HG03095 (cell line): ENCODE measurements around the gene HDGFL3.
"Not testable (repeated sequence)": the region's sequence is repeated elsewhere in the genome, so short reads cannot be mapped to it uniquely, and the experiment has no call there.

Experiments used
- ATAC-seq: cut with Tn5 transposase; IDR thresholded peaks from one replicate; pipeline ENCODE4 v1.9.1; 2021; ENCODE audit warnings: moderate library complexity; ENCODE audit not compliant: unreplicated experiment

HDGFL3 gene

DNA sequence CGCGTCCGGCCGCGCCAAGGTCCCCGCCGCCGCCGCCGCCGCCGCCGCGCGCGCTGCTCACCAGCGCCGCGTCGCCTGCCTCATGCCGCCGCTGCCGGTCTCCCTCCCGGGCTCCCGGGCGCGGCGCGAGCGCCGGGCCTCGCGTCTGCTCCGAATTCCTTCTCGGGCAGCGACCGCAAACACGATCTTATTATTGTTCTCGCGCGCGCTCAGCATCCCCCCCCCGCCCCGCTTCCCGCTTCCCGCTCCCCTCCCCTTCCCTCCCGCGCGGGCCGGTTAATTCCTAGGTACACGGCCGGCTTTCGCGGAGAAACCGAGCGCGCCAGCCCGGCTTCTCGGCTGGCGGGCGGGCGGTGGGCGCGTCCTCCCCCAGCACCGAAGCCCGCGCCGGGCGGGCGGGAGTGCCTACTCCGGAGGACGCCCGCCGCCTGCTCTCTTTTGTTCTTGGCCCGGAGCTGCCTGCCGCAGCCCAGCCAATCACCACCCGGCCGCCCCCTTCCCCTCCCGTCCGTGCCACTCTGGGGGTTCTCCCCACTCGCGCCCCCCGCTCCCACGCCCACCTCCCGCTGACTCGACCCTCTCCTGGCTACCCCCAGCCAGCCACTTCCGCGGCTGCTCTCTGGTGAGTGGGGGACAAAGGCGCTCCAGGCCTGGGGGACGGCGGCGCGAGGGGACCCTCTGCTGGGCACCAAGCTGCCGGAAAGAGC is at the start of gene HDGFL3:
Gene HDGFL3, minus strand, starts transcription at position 164 of the 707 bp plus-strand sequence. CDS start 409 bp downstream, outside the sequence.
- ATAC-seq = peak; percentile 44

DNA sequence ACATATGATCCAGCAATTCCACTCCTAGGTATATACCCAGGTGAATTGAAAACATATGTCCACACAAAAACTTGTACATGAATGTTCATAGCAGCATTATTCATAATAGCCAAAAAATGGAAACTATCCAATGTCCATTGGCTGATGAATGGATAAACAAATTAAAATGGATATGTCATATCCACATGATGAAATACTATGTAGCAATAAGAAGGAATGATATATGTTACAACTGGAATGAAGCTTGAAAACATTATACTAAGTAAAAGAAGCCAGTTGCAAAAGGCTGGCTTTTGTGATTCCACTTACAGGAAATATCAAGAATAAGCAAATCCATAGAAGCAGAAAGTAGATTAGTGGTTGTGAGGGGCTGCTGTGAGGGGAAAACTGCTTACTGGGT is 43.2 kb upstream of the HDGFL3 start:
- ATAC-seq = no peak

DNA sequence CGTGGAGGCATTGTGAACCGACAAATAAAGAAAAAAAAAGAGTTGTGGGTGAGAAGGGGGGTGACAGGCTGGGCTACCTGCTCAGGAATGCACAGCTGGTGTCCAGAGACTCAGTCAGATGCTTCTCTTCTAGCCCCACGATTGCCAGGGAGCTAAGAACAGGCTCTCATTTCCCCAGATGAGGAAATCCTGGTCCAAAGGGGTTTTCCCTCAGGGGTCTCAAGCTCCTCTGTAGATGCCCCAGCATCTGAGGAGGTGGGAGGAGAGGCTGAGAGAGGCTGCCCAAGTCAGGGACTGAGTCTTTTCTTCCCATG is 41.4 kb upstream of the HDGFL3 start:
- no peak for ATAC-seq

DNA sequence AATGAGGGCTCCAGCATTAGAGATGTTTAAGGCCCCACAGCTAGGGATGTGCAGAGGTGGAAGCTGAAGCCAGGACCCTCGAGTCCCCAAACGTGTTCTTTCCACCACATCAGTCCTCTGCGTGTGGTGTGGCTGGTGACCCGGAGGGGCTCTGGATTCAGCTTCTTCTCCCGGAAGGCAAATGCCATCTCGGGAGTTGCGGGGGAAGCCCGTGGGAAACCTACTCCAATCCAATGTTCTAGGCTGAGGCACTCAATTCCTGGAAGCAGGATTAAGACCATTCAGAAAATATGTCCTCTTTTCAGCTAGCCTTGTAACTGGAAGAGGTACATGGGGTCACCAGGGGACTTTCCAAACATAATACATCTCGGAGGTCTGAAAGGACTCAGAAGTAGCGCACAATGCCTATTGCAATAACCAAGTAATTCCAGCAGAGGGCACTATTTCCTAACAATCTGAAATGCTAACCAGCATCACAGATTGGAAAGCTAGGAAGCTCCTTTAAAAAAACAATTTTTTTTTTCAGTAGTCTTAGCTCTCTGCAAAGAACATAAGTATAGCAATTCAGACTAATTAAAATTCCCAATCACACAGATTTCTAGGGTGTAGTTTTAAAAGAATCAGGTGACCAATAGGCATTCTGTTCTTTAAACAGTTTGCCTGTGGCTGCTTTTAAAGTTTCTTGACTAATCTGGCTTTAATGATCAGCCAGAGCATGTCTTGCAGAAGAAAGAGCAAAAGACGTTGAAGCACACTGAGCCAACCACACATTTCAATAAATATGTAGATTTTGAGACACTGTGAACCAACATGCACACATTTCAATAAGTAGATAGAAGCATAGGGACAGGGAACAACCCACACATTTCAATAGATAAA is 40.8 kb upstream of the HDGFL3 start:
- no peak for ATAC-seq

DNA sequence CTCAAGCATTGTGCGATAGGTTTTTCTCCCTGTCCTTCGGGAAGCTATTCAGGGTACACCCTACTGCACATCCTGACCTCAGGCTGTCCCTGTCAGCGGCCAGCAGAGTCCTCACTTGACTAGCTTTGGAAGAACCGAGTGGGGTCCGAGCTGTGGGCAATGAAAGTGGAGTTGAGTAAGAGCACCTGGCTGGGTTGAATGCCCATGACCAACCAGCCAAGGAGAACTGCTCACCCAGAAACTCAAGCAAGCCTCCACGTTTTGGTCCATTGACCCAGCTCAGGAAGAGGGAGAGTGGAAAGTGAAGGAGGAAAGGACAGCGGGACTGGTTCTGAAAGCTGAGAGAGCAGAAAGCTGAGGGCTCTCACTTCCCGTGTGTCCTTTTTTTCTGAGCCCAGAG is 36.0 kb upstream of the HDGFL3 start:
- no peak for ATAC-seq

DNA sequence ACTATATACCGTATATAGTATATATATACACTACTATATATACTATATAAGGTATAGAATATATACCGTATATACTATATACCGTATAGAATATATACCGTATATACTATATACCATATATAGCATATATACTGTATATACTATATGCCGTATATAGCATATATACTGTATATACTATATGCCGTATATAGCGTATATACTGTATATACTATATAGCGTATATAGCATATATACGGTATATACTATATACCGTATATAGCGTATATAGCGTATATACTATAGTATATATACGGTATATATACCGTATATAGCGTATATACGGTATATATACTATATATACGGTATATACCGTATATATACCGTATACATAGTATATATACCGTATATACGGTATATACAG is 22.6 kb upstream of the HDGFL3 start:
- no peak for ATAC-seq

DNA sequence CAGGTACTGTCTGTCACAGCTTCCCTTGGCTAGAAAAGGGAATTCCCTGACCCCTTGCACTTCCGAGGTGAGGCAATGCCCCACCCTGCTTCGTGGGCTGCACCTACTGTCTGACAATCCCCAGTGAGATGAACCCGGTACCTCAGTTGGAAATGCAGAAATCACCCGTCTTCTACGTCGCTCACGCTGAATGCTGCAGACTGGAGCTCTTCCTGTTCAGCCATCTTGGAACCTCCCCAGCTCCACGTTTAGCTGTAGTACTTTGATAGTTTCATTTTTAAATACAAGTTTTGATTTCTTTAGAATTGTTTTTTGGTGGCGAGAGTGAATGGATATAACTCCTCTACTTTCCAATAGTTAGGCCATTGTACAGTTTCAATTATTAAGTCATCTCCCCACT is 17.8 kb upstream of the HDGFL3 start:
- no peak for ATAC-seq

DNA sequence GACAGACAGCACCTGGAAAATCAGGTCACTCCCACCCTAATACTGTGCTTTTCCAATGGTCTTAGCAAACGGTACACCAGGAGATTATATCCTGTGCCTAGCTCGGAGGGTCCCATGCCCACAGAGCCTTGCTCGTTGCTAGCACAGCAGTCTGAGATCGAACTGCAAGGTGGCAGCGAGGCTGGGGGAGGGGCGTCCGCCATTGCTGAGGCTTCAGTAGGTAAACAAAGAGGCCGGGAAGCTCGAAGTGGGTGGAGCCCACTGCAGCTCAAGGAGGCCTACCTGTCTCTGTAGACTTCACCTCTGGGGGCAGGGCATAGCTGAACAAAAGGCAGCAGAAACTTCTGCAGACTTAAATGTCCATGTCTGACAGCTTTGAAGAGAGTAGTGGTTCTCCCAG is 14.2 kb upstream of the HDGFL3 start:
- ATAC-seq = not testable (repeated sequence)

DNA sequence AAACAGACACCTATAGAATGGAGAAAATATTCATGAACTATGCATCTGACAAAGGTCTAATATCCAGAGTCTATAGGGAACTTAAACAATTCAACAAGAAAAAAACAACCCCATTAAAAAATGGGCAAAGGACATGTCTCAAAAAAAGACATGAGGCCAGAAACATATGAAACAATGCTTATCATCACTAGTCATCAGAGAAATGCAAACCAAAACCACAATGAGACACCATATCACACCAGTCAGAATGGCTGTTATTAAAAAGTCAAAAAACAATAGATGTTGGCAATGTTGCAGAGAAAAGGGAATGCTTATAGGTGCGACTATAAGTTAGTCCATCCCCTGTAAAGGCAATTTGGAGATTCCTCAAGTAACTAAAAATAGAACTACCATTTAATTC is 11.4 kb upstream of the HDGFL3 start:
- ATAC-seq = no peak

DNA sequence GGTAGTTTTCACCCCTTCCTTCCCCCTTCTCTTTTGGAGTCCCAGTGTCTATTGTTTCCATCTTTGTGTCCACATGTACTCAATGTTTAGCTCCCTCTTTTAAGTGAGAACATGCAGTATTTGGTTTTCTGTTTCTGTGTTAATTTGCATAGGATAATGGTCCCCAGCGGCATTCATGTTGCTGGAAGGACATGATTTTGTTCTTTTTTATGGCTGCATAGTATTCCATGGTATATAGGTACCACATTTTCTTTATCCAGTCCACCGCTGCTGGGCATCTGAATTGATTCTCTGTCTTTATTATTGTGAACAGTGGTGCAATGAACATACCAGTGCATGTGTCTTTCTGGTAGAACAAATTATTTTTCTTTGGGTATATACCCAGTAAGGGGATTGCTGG is 7.7 kb upstream of the HDGFL3 start:
- no peak for ATAC-seq

DNA sequence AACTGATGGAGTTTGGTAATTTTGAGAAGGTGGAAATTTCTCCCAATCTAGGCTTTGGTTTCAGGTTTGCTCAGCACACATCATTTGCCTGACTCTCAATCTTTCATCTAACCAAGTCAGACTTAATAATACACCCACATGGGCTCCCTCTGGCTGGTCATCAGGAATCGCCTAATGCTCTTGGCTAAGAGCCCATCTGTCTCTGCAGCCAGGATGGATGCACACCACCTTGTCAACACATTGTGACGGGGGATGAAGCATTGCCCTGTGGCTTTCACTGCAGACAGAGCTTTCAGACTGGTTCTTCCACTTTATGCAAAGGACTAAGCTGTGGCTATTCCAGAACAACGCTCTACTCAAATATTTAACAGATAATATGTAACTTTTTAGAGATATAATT is 3.0 kb upstream of the HDGFL3 start:
- ATAC-seq = no peak

DNA sequence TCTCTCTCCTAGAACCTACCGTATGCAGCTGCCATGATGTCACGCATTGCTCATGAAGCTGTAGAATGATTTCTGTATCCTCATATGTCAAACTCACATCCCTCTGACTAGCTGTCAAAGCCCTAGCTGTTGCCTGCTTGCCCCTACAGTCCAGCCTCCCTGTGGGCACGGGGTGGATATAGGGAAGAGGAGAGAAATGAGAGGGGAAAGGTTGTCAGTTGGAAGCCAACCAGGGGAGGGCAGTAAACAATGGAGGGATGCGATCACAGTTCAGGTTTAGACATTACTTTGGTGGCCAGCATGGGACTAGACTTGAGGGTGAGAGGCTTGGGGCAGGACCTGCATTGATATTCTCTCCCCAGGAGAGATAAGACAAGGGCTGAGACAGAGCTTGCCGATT is 1.7 kb upstream of the HDGFL3 start:
- ATAC-seq = no peak

DNA sequence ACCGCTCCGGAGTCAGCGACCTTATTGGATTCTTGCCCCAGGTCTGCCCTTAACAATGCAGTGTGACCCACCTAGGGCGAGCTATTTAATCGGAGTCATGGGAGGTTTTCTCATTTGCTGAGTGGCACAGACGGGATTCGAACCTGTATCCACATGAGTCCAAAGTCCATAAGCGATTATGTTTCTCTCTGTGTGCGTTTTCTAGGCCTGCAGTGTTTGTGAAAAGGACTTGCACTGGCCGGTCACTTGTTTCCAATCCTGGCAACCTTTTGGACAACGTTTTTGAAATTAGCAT is 691 bp upstream of the HDGFL3 start:
- ATAC-seq = no peak

DNA sequence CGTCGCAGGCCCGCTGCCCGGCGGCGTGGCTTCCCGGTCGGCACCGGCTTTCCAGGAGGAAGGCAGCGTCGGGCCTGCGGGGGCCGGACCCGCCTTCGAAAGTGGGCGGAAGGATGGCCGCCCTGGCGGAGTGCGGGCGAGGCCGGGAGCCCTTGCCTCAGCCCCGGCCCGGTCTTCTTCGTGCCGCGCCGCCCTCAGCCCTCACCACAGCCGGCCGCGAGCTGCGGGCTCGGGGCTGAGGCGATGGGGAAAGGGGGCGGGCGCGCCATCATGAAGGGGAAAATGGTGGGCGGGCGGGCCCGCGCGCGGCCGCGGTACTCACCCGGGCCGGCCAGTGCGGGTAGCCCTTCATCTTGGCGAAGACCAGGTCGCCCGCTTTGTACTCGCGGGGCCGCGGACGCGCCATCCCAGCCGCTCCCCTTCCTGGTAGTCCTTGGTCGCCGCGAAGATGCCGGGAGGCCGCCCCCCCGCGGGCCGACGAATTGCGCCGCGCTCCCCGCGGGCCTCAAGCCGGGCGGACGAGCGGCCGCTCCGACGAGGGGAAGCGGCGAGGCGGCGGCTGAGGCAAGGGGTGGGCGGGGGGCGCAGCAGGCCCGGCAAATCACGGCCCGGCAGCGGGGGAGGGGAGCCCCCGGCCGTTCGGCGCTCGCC is 489 bp downstream of the HDGFL3 start:
- ATAC-seq = peak; percentile 30

DNA sequence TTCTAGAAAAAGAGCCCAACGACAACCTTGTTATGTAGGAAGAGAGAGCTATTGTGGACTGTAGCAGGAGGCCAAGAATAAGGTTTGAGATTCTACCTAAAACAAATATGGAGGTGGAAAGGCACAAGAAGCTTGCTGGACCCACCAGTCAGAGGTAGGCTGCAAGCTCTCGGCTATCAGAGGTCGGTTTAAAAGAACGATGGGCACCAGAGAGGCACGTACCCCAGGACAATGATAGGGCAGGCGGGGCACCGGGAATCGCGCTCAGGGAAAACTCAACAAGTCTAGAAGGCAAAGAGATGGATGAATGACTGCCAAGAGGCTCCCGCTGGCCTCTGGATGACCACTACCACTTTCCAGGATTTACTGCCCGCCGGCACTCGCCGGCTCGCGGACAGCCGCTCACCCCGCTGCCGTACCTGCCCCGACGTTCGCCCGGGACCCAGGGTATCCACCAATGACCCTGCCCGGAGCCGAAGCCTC is 1.1 kb downstream of the HDGFL3 start:
- ATAC-seq = no peak

DNA sequence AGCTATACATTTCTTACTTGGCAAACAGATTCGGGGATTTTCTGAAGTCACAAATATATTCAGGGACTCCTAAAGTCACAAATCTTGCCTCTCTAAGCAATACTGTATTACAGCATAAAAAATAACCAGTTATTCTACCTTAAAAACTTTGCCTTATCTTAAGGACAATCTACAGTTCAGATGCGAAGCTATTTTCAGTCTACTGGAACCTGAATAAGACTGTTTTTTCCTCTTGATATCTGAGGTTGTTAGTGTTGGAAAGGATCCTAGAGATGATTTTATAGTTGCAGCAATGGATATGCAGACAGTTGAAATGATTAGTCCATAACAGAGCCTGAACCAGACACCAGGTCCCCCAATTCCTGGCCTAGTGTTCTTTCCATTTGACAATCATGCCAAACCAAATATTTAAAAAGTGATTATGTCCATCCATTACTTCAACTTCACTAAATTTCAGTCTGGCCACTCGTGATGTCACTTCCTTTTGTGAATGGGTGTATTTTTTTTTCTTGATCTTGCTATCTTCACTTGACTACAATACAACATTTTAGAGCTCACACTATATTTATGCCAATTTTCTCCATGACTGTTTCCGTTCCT is 1.8 kb downstream of the HDGFL3 start:
- no peak for ATAC-seq

DNA sequence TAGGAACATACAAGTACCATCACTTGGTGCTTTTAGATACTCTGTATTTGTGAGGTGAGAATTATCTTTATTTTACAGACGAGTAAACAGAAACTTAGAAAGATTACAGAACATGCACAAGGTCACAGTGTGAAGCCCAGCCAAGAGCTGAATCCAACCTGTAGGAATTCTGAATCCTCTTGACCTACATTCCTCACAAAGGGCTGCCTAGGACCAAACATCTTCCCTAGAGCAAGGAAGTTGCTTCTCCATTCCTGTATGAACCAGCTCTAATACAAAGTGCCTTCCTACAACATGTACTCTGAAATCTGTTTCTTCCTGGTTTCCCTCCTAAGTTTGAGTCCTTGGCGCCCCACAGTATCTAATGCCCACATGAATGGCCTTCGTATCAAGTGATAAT is 2.9 kb downstream of the HDGFL3 start:
- no peak for ATAC-seq

DNA sequence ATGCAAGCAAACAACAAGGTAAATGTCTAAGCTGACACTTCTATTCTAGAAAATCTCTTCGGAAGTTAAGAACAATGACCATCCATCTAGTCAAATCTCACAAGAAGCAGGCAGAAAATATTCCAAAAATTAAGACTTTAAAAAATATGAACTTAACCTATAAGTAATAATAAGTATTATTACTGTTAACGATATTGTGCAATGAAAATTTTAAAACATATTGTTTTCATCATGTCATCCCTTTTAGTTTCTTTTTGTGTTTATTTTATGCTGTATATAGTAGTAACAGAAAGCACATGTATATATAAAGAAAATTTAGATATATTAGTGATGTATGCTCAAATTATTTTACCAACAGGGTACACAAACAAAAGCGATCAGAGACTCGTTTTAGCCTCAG is 4.1 kb downstream of the HDGFL3 start:
- no peak for ATAC-seq

DNA sequence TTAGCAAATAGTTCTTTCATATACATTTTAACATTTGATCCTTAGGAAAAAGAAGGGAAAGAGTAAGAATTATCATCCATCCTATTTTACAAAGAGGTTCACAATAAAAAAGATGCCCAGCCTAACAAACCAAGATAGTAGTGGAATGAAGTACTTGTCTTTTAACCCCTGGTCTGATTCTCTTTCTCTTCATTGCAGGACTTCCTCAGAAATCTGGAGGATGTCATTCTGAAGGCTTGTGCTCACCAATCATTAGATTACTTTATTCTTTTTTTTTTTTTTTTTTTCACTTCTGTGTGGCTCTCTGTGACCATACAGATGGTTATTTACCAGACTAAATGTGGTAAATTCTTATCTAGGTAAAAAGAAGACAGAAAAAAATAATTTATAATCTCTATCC is 7.0 kb downstream of the HDGFL3 start:
- ATAC-seq = no peak

DNA sequence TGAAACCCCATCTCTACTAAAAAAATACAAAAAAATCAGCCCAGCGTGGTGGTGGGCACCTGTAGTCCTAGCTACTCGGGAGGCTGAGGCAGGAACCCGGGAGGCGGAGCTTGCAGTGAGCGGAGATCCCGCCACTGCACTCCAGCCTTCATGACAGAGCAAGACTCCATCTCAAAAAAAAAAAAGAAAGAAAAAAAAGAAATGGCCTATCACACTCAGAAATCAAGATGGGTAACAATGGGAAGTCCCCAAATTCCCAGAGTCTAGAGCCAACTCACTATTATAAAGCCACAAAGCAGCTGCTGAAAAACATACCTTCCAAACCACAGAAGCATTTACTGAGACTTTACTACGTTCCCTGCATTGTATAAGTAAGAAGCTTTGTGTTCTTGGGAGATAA is 7.5 kb downstream of the HDGFL3 start:
- no peak for ATAC-seq

DNA sequence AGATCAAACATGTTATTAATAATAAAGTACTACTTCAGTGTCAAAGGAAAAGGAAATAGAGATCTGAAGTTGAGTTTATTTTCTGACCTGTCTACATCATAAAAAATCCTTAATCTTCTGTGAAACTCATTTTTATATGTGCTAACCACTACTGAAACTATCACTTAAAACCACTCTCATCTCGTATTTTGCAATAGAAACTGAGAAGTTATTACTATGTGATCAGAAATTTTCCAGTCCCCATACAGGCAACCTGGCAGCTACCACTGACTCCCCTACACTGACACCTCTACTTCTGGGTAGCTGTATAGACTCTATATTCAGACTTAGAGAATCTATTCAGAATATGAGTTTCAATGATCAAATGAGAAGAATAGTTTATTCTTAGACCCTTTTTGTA is 8.3 kb downstream of the HDGFL3 start:
- ATAC-seq = peak; percentile 62

DNA sequence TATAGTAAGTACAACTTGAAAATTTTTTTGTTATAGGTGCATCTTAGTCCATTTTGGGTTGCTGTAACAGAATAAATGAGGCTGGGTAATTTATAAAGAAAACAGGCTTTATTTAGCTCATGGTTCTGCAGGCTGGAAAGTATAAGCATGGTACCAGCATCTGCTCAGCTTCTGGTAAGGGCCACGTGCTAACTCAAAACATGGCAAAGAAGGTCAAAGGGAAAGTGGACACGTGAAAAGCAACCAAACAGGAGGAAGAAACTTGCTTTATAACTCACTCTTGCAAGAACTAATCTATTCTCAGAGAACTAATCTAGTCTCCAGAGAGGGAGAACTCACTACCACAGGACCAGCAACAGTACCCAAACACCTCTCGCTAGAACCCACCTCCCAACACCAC is 9.1 kb downstream of the HDGFL3 start:
- ATAC-seq = no peak
